NT2/D1 (cell line): ENCODE measurements around the gene MRPL4.

Experiments used
- SUZ12 ChIP-seq: IDR thresholded peaks from 2 replicates; pipeline ENCODE4 v1.6.1; 2011; ENCODE audit not compliant: insufficient read length, insufficient read depth; ENCODE audit errors: extremely low read depth
- YY1 ChIP-seq: IDR thresholded peaks from 2 replicates; pipeline ENCODE4 v1.6.1; 2011; ENCODE audit not compliant: insufficient read length, insufficient read depth
- ZNF274 ChIP-seq: IDR thresholded peaks from 2 replicates; pipeline ENCODE4 v1.6.1; 2011; ENCODE audit warnings: mild to moderate bottlenecking, low read depth, low read length

DNA sequence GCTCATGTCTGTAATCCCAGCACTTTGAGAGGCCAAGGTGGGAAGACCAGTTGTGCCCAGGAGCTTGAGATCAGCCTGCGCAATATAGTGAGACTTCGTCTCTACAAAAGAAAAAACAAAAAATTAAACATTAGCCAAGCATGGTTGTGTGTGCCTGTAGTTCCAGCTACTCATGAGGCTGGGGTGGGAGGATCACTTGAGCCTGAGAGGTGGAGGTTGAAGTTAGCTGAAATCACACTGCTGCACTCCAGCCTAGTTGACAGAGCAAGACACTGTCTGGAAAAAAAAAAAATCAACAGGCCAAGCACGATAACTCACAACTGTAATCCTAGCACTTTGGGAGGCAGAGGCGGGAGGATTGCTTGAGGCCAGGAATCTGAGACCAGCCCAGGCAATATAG is 17.0 kb upstream of the MRPL4 start:
- TF ChIP-seq ZNF274 (no peak), YY1 (no peak), SUZ12 (no peak)
